Mesenchymal stem cell (in vitro differentiated cells and primary cell): ENCODE data around the gene STARD3.

Source experiments
- DNase-seq: peaks from one replicate; pipeline ENCODE4 v3.0.0-alpha.2; 2013
- H2AFZ ChIP-seq: one replicate; pipeline ENCODE4 v1.6.1; 2013; ENCODE audit warnings: low read depth, mild to moderate bottlenecking, control low read depth, inconsistent platforms, low read length, moderate library complexity
- H2AK5ac ChIP-seq: 2 replicates; pipeline ENCODE4 v1.6.1; 2013; ENCODE audit warnings: low read length, moderate library complexity, mild to moderate bottlenecking, inconsistent platforms; ENCODE audit not compliant: severe bottlenecking
- H2BK120ac ChIP-seq: one replicate; pipeline ENCODE4 v1.6.1; 2013; ENCODE audit warnings: low read depth, mild to moderate bottlenecking, inconsistent platforms, low read length, moderate library complexity
- H2BK12ac ChIP-seq, 2 experiments: one replicate each; pipeline ENCODE4 v1.6.1; 2013; ENCODE audit warnings: inconsistent platforms in 2 of 2, low read length in 2 of 2, mild to moderate bottlenecking in 2 of 2, moderate library complexity in 2 of 2, control low read depth in 1 of 2
- H2BK15ac ChIP-seq: one replicate; pipeline ENCODE4 v1.6.1; 2013; ENCODE audit warnings: mild to moderate bottlenecking, low read depth, inconsistent platforms; ENCODE audit not compliant: poor library complexity, severe bottlenecking
- H2BK5ac ChIP-seq: 2 replicates; pipeline ENCODE4 v1.6.1; 2013; ENCODE audit warnings: low read depth, mild to moderate bottlenecking, low read length, control low read depth, inconsistent platforms; ENCODE audit not compliant: poor library complexity, severe bottlenecking
- H3K14ac ChIP-seq, 2 experiments: one replicate each; pipeline ENCODE4 v1.6.1; 2013; ENCODE audit warnings: inconsistent platforms in 2 of 2, low read length in 2 of 2, control low read depth in 1 of 2, mild to moderate bottlenecking in 1 of 2, moderate library complexity in 1 of 2
- H3K18ac ChIP-seq, 2 experiments: one replicate each; pipeline ENCODE4 v1.6.1; 2013; ENCODE audit warnings: inconsistent platforms in 2 of 2, low read length in 2 of 2, control low read depth in 1 of 2, low read depth in 1 of 2, mild to moderate bottlenecking in 1 of 2
- H3K23ac ChIP-seq, 2 experiments: one replicate each; pipeline ENCODE4 v1.6.1; 2013; ENCODE audit warnings: inconsistent platforms in 2 of 2, low read length in 2 of 2, mild to moderate bottlenecking in 2 of 2, moderate library complexity in 2 of 2, control low read depth in 1 of 2
- H3K27ac ChIP-seq: 2 replicates; pipeline ENCODE4 v1.5.1; 2013; ENCODE audit warnings: mild to moderate bottlenecking, moderate library complexity, low read length, control low read depth, inconsistent platforms; ENCODE audit not compliant: poor library complexity, severe bottlenecking
- H3K27me3 ChIP-seq, 2 experiments: 2 replicates each; pipeline versions ENCODE4 v1.6.1 to v1.7.0; 2013; ENCODE audit warnings: low read length in 2 of 2, mild to moderate bottlenecking in 2 of 2, moderate library complexity in 2 of 2, control low read depth in 1 of 2, inconsistent platforms in 1 of 2; ENCODE audit not compliant: control insufficient read depth in 1 of 2, insufficient read depth in 1 of 2
- H3K36me3 ChIP-seq, 2 experiments: 2 replicates each; pipeline versions ENCODE4 v1.6.1 to v1.7.0; 2013; ENCODE audit warnings: low read length in 2 of 2, control low read depth in 1 of 2, inconsistent platforms in 1 of 2, low read depth in 1 of 2, mild to moderate bottlenecking in 1 of 2; ENCODE audit not compliant: insufficient read depth in 2 of 2, control insufficient read depth in 1 of 2
- H3K4ac ChIP-seq, 2 experiments: one replicate each; pipeline ENCODE4 v1.6.1; 2013; ENCODE audit warnings: inconsistent platforms in 2 of 2, low read length in 2 of 2, mild to moderate bottlenecking in 2 of 2, moderate library complexity in 2 of 2, control low read depth in 1 of 2, low read depth in 1 of 2
- H3K4me1 ChIP-seq: 2 replicates; pipeline ENCODE4 v1.6.1; 2013; ENCODE audit warnings: low read depth, low read length, control low read depth; ENCODE audit not compliant: control insufficient read depth, insufficient read depth
- H3K4me2 ChIP-seq: 2 replicates; pipeline ENCODE4 v1.6.1; 2013; ENCODE audit warnings: low read length, mild to moderate bottlenecking, inconsistent platforms; ENCODE audit not compliant: poor library complexity, severe bottlenecking
- H3K4me3 ChIP-seq, 2 experiments: 2 replicates each; pipeline versions ENCODE4 v1.5.1 to v1.7.0; 2013; ENCODE audit warnings: low read length in 2 of 2, mild to moderate bottlenecking in 2 of 2, control low read depth in 1 of 2, low read depth in 1 of 2; ENCODE audit not compliant: insufficient read depth in 1 of 2
- H3K79me1 ChIP-seq: replicated peaks from 2 replicates; pipeline ENCODE4 v1.6.1; 2013; ENCODE audit warnings: mild to moderate bottlenecking, control low read depth, low read length, inconsistent platforms; ENCODE audit not compliant: poor library complexity, severe bottlenecking
- H3K9ac ChIP-seq: 2 replicates; pipeline ENCODE4 v1.7.0; 2013; ENCODE audit warnings: mild to moderate bottlenecking, low read length, moderate library complexity
- H3K9me3 ChIP-seq: 2 replicates; pipeline ENCODE4 v1.7.0; 2013; ENCODE audit warnings: mild to moderate bottlenecking, low read length; ENCODE audit not compliant: control insufficient read depth
- H4K8ac ChIP-seq: one replicate; pipeline ENCODE4 v1.6.1; 2013; ENCODE audit warnings: inconsistent platforms, mild to moderate bottlenecking, low read length, moderate library complexity
- H4K91ac ChIP-seq: one replicate; pipeline ENCODE4 v1.6.1; 2013; ENCODE audit warnings: mild to moderate bottlenecking, low read length, inconsistent platforms
- whole genome bisulfite sequencing: methylation state at CpG from one replicate; pipeline ENCODE4 v1.1.7; 2013; ENCODE audit warnings: mixed read lengths; 5-methylcytosine and 5-hydroxymethylcytosine counted together

The STARD3 gene

GRCh38 chr17:39624313-39624712 is 12.6 kb upstream of the STARD3 start:
- no peak overlapping the region for H3K4ac ChIP-seq
- H2BK120ac ChIP-seq = no peak overlapping the region
- H3K36me3 ChIP-seq = no peaks in the 10 kb centered on the region
- no peaks in the 10 kb centered on the region for H3K79me1 ChIP-seq
- H2BK12ac ChIP-seq = no peak overlapping the region
- H3K27me3 ChIP-seq = peaks cover 65 to 75% of the 10 kb centered on the region in 2 experiments
- H3K9ac ChIP-seq = no peak overlapping the region
- no peak overlapping the region for H3K14ac ChIP-seq
- no peak overlapping the region for H3K23ac ChIP-seq
- H3K4me3 ChIP-seq = no peak overlapping the region
- H3K4me1 ChIP-seq = peaks cover 28% of the 10 kb centered on the region
- 65% methylated on average over 8 of the region's 8 CpGs for WGBS
- H4K8ac ChIP-seq = no peak overlapping the region
- no peak overlapping the region for H2AK5ac ChIP-seq
- no peak overlapping the region for H4K91ac ChIP-seq
- no peak for DNase-seq
- no peak overlapping the region for H3K4me2 ChIP-seq
- no peak overlapping the region for H3K18ac ChIP-seq
- H2BK15ac ChIP-seq = no peak overlapping the region
- H3K9me3 ChIP-seq = no peaks in the 10 kb centered on the region
- H2BK5ac ChIP-seq = no peak overlapping the region
- H3K27ac ChIP-seq = no peak overlapping the region
- H2AFZ ChIP-seq = no peak overlapping the region

GRCh38 chr17:39625198-39625785 is 11.7 kb upstream of the STARD3 start:
- H3K18ac ChIP-seq = no peak overlapping the region
- 76% methylated on average over 4 of the region's 5 CpGs for WGBS

DNA sequence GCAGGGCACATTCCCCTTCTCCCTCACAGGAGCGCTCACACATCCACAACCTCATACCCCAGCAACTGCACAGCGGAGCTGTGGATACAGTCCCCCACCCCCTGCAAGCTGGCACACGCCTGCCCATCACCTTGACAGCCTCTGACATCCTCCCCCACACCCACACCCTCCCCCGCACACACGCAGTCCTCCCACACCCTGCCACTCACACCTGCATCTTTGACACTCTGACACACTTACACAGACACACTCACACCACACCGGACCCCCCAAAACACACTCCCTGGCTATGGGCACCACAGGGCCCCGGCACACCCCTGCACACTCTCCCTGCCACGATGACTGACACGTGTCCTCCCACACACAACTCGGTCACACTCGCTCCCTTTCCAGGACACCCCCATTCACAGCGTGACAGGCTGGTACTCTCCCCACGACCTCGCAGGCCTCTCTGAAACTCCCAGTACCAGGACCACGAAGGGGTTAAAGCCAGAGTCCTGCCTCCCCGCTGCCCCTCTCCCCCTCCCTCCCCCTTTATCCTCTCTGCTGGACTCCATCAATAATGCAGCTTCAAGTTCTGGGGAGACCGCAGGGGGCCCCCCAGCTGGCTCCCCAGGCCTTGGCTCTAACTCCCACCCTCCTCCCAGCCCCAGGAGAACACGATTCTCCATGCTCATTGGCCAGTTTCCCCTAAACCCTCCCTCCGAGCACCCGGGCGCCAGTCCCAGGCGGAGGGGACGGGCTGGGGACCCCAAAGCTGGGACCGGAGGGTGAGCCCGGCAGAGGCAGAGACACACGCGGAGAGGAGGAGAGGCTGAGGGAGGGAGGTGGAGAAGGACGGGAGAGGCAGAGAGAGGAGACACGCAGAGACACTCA is 10.5 kb upstream of the STARD3 start, which contains the start of gene PPP1R1B:
Gene PPP1R1B (plus strand): TSS at position 782 of the 876 bp plus-strand sequence. CDS start 441 bp downstream, outside the sequence.
- H2BK120ac ChIP-seq = no peak within 1 kb of the TSS
- H2BK12ac ChIP-seq = no peak within 1 kb of the TSS
- H3K4me1 ChIP-seq = peaks cover 29% of the 10 kb centered on the region
- peak within 1 kb of the TSS; percentile 93 for H3K4me2 ChIP-seq
- H2BK5ac ChIP-seq = no peak within 1 kb of the TSS
- peak within 1 kb of the TSS; percentile 49 to 62 for H3K4me3 ChIP-seq
- H3K18ac ChIP-seq = no peak within 1 kb of the TSS
- H3K27ac ChIP-seq = no peak within 1 kb of the TSS
- no peak within 1 kb of the TSS for H4K91ac ChIP-seq
- peak within 1 kb of the TSS; percentile 4 for H2AK5ac ChIP-seq
- H3K9ac ChIP-seq = peak within 1 kb of the TSS; percentile 20
- H3K27me3 ChIP-seq = peaks cover 70 to 76% of the 10 kb centered on the region in 2 experiments
- no peak within 1 kb of the TSS for H2AFZ ChIP-seq
- no peaks in the 10 kb centered on the region for H3K9me3 ChIP-seq
- no peak within 1 kb of the TSS for H4K8ac ChIP-seq
- no peaks in the 10 kb centered on the region for H3K79me1 ChIP-seq
- no peak within 1 kb of the TSS for H3K14ac ChIP-seq
- no peaks in the 10 kb centered on the region for H3K36me3 ChIP-seq
- DNase-seq = no peak
- H3K4ac ChIP-seq = no peak within 1 kb of the TSS
- H3K23ac ChIP-seq = peak within 1 kb of the TSS in 1 of 2 experiments; percentile 51
- 28% methylated on average over 26 of the region's 29 CpGs for WGBS
- no peak within 1 kb of the TSS for H2BK15ac ChIP-seq

More at GRCh38 chr17:39625198-39625785, 11.7 kb upstream of the STARD3 start:
- Histone ChIP-seq H4K8ac (no peak overlapping the region), H2BK15ac (no peak overlapping the region), H3K36me3 (no peaks in the 10 kb centered on the region), H3K9ac (no peak overlapping the region), H4K91ac (no peak overlapping the region), H2BK5ac (no peak overlapping the region), H2AK5ac (no peak overlapping the region), H3K23ac (no peak overlapping the region), H3K9me3 (no peaks in the 10 kb centered on the region), H3K4me3 (no peak overlapping the region), H2AFZ (no peak overlapping the region), H3K14ac (no peak overlapping the region), H3K4ac (no peak overlapping the region), H2BK12ac (no peak overlapping the region), H2BK120ac (no peak overlapping the region), H3K27me3 (peaks cover 71 to 79% of the 10 kb centered on the region in 2 experiments), H3K79me1 (no peaks in the 10 kb centered on the region), H3K4me1 (peaks cover 28% of the 10 kb centered on the region), H3K27ac (no peak overlapping the region), H3K4me2 (no peak overlapping the region)
- no peak for DNase-seq

GRCh38 chr17:39627047-39627711 is 9.8 kb upstream of the STARD3 start:
- H3K79me1 ChIP-seq = no peaks in the 10 kb centered on the region
- no peak overlapping the region for H3K4ac ChIP-seq
- H2BK15ac ChIP-seq = no peak overlapping the region
- H3K9ac ChIP-seq = peak overlapping the region; percentile 20
- H3K27ac ChIP-seq = no peak overlapping the region
- peak overlapping the region; percentile 93 for H3K4me2 ChIP-seq
- no peak overlapping the region for H3K14ac ChIP-seq
- no peak for DNase-seq
- H3K9me3 ChIP-seq = no peaks in the 10 kb centered on the region
- peak overlapping the region; percentile 49 to 62 for H3K4me3 ChIP-seq
- no peak overlapping the region for H3K18ac ChIP-seq
- H3K23ac ChIP-seq = peak overlapping the region in 1 of 2 experiments; percentile 51
- H3K36me3 ChIP-seq = no peaks in the 10 kb centered on the region
- H4K8ac ChIP-seq = no peak overlapping the region
- H2AK5ac ChIP-seq = no peak overlapping the region
- 1% methylated on average over 66 of the region's 72 CpGs for WGBS
- peaks cover 24% of the 10 kb centered on the region for H3K4me1 ChIP-seq
- H2BK5ac ChIP-seq = no peak overlapping the region
- H2AFZ ChIP-seq = no peak overlapping the region
- H3K27me3 ChIP-seq = peaks cover 76 to 81% of the 10 kb centered on the region in 2 experiments
- H2BK12ac ChIP-seq = no peak overlapping the region
- no peak overlapping the region for H4K91ac ChIP-seq
- no peak overlapping the region for H2BK120ac ChIP-seq
